ENCODE results near the gene FAM83D.
"Not testable (repeated sequence)": the region's sequence is repeated elsewhere in the genome, so short reads cannot be mapped to it uniquely, and the experiment has no call there.

Gene FAM83D

DNA sequence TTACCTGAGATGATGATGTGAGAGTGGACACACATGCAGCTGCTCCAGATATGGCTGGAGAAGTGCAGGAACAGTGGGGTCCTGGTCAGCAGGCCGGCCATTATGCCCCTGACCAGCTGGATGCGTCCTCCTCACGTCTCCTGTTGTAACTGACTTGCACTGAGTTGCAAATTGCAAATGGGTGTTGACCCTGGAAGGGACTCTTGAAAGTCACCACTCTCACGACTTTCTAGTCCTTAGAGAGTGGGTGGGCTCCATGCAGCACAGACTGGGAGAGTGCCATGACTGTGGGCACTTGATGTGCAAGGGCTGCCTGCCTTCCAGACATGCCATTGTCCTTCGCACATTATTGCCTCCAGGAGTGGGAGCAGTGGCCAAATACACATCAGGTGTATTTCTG, 10.8 kb downstream of the FAM83D start:
- DNase-seq, result no peak

GRCh38 chr20:38937978-38938473, 11.8 kb downstream of the FAM83D start:
- peak in 1 of 3 experiments; percentile 84 for DNase-seq

DNA sequence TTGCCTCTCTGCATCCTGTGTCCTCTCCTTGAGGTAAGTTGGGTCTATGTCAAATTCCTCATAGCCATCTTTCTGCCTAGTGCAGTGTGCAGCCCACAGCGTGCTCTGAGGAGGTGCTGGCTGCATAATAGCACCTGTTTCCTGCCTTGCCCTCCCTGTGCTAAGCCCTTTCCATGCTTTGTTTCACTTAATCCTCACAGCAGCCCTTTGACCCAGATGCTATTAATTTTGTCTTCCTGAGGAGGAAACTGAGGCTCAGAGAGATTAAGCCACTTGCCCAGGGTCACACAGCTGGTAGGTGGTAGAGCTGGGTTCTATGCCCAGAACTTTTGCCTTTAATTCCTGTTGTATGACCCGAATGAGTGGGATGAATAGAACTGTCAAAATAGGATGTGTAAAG, 13.5 kb downstream of the FAM83D start:
- DNase-seq, result no peak

GRCh38 chr20:38940644-38941043, 14.4 kb downstream of the FAM83D start:
- no peak for DNase-seq

DNA sequence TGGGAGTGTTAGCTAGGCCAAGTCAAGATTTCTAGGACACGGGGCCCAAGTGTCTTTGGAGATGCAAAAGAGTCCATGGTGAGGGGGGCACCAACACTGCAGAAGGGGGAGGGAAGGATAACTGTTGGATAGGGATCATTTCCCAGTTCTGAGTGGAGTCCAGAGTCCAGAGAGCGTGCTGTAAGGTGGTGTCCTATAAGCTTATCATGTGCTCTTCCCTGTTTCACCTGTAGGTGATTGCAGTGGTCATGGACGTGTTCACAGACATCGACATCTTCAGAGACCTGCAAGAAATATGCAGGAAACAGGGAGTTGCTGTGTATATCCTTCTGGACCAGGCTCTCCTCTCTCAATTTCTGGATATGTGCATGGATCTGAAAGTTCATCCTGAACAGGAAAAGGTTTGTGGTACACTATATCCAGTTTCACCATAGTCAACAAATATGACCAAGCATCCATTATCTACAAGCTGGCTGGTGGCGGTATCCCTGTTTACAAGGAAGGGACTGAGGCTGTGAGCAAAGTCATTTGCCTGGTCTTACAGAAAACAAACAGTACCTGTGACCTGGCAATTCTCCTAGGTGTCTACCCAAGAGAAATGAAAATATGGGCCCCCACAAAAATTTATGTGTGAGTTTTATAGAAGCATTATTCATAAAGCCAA, 15.6 kb downstream of the FAM83D start:
- DNase-seq, result no peak

GRCh38 chr20:38945012-38945411, 18.8 kb downstream of the FAM83D start:
- DNase-seq, result no peak

GRCh38 chr20:38946836-38947235, 20.6 kb downstream of the FAM83D start:
- DNase-seq, result no peak

- no peak for DNase-seq
Observed at GRCh38 chr20:38947931-38948362, 21.7 kb downstream of the FAM83D start.

DNA sequence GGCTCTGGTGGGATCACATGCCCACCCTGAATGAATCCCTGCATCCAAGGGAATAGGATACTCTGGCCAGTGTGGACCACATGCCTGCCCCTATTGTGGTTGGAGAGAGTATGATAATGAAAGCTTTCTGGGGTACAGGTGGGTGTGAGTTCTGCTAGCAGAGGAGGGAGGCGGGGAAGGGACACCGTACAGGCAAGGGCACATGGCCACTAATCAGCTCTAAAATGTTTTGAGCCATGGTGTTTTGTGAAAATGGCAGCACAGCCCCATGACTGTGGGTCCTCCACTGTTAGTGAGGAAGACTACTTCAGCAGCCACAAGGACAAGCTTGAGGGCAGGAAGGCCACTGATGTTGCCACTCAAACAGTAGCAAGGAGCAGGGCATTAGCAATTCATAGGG, 24.0 kb downstream of the FAM83D start:
- DNase-seq, result no peak

- no peak for DNase-seq
Observed at GRCh38 chr20:38951611-38952010, 25.4 kb downstream of the FAM83D start.

GRCh38 chr20:38952153-38952552, 25.9 kb downstream of the FAM83D start:
- no peak for DNase-seq

- no peak for DNase-seq
Observed at GRCh38 chr20:38953630-38954340, 27.6 kb downstream of the FAM83D start.

- no peak for DNase-seq
Observed at GRCh38 chr20:38957235-38957876, 31.1 kb downstream of the FAM83D start.

DNA sequence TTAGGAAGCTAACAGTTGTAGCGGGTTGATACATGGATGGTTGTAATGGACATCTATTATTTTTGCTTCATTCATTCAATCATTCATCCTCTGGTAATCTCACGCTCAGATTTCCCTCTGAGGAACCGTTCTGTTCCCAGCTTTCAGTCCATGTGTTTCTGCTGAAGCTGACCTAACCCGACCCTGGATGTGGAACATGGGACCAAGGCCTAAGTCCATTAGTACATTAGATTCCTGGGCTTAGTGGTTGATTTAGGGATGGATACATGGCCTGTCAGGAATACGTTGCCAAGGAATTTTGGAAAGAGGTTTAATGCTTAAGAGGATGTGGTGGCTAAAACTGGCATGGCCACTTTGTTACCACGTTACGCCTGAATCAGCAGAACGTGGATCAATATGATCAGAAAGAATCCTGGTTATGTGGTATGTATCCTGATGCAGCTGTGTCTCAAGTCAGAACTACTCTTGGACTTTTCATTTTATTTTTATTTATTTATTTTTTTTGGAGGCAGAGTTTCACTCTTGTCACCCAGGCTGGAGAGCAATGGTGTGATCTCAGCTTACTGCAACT, 31.8 kb downstream of the FAM83D start:
- no peak for DNase-seq

GRCh38 chr20:38960187-38960687, 34.0 kb downstream of the FAM83D start:
- DNase-seq, result not testable (repeated sequence)

DNA sequence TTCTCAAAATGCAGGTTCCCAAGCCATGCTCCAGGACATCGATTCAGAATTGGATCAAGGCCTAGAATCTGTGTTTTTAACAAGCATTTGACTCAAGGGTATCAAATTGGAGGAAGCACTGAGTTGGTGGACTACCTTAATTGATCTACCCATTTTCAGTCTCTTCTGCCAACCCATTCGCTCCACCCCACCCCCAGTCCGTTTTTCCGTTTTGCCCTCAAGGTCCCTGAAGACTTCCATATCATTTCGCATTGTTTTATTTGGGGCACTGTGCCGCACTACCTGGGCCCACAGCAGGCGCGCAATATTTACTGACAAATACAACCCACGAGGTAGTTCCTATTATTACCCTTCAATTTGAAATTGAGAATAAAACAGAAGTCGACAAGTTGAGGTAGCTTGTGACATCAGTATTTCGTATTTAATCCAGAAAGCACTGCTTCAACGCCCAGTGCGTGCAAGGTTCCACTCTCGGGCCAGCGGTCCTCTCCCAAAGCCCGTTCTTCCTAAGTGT, 35.4 kb downstream of the FAM83D start:
- DNase-seq, result no peak

DNA sequence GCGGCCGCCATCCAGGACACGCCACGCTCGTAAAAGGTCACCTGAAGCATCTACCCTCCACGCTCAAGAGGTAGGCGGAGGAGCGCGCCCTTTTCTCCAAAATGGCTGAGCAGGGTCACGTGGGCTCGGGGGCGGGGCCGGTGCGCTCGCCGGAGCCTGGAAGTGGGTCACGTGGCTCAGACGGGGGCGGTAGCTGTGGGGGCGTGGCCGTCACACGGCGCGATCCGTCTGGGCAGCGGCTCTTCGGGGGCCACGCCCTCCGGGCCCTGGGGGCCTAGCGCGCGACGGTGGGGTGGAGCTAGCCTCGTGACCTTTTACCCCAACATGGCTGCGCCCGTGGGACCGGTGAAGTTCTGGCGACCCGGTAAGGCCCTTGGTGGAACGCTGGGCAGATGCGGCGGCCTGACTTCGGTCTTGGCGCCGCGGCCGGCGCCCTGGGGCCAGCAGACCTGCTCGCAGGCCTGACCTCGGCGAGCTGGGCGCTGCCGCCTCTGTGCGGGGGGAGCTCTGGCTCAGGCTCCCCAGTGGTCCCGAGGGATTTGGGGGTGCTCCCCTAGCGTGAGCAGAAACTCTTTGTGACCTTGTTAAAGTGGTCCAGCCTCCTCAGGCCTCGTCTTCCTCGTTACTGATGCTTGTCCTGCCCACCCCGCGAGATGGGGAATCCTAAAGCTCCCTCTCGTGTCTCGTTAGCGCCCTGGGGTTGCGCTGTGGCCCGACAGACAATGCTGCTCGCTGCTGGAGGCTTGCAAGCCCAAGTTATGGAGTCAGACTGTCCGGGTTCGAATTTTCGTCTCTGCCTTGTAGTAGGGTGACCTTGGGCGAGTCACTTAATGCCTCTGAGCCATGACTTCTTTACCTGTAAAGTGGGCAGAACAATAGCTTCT, 36.1 kb downstream of the FAM83D start, which contains the start of gene DHX35:
Gene DHX35, plus strand, starts transcription at position 301 of the 884 bp plus-strand sequence. Its CDS starts 24 bp downstream, at position 325.
- DNase-seq, result peak; percentile 97 to 99 (median 98)

DNA sequence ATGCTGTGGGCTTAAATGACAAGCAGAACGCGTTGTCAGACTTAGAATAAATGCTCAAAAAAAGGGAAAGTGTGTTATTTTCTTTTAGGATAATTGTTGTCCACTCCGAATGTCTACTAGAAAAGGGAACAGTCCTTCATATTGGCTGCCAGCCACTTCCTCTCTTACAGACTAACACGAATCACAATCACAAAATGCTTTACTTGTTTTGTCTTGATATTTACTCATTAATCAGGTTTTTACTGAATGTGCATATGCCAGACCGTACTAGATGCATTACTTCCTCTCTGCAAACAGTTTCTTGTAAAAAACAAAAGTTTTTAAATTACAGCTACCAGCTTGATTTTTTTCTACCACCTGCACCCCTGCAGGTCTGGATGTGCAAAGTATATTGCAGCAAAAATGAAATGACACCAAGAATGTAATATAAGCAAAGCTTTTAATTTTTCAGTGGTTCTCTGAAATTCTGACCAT, 36.7 kb downstream of the FAM83D start:
- no peak for DNase-seq

GRCh38 chr20:38963745-38964144, 37.5 kb downstream of the FAM83D start:
- no peak for DNase-seq

GRCh38 chr20:38965264-38965663, 39.0 kb downstream of the FAM83D start:
- no peak for DNase-seq

DNA sequence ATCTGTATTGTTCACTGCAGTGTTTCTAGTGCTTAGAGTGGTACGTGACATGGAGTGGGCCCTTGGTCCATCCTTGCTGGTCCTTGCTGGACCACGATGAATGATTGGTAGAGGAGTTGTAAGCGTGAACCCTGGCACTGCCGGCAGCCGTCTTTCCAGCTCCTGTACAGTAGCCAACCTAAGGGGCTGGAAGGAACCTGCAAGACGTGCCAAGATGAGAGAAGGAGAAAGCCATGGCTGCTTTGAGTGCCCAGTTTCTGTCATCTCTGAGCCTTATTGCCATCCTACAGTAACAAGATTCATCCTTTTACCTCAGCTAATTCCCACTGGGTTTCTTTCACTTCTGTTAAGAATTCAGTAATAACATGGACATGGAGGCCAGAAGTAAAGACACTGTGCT, 41.9 kb downstream of the FAM83D start:
- no peak for DNase-seq

- DNase-seq, result no peak
Observed at GRCh38 chr20:38969708-38970107, 43.5 kb downstream of the FAM83D start.
